NCI-H2107 (cell line): ENCODE results near the gene TACO1.

Source experiments
- DNase-seq: peaks from one replicate; lab custom pipeline; 2025; lab: John Stamatoyannopoulos, UW

The TACO1 gene

DNA sequence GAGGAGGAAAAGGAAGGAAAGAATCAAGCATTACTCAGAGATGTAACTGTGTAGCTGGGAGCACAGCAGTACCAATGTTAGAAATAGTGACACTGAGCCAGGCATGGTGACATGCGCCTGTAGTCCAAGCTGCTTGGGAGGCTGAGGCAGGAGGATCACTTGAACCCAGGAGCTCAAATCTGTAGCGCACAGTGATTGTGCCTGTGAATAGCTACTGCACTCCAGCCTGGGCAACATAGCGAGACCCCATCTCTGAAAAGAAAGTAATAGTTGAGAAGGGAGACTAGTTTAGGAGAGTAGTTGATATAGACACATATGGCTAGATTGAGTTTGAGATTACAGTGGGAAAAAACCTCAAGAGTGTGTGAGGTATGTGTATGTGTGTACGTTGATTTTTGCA, 39.3 kb downstream of the TACO1 start:
- DNase-seq: no peak

DNA sequence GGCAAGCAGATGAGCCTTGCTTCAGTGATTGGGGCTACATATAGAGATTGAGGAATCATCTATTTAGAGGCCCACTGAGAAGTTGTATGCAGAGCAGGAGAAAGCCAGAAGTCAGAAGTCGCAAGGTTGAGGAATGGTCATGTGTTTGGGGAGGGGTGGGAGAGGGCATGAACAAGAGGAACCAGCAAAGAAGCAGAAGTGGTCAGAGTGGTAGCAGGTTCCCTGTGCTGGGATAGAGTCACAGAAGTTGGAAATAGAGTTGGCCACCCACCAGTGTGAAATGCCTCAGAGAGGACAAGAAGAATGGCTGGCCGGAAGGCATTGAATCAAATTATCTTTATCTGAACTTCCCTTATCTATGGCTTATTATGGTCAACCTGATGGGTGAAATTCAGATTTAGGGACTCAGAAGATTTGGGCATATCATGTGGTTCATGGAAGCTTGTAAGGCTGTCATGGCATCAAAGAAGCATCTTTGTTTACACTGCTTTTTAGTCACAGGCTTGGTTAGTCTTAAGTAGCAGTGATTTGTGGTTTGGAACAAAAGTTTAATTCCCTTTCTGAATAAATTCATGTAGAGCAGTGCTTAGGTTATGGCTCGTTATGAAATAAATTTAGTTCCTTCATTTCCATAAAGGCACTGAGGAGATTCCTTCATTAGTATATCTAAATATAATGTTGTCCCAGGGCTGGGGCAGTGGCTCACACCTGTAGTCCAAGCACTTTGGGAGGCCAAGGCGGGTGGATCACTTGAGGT, 41.2 kb downstream of the TACO1 start:
- DNase-seq: no peak

DNA sequence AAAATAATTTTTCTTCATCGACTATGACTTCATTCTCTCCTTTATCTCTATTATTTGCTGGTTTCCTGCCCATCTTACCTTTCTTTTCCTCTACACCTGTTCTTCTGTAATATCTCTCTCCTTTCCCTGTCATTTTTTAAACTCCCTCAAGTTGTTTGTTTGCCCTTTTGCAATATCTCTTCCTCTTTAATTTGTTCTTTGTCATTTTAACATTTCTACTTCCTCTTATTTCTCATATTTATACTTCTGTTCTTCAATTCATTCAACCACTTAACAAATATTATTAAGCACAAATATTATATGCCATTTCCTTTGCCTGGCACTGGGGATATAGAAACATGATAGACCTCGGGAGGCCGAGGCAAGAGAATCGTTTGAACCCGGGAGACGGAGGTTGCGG, 44.2 kb downstream of the TACO1 start:
- no peak for DNase-seq

DNA sequence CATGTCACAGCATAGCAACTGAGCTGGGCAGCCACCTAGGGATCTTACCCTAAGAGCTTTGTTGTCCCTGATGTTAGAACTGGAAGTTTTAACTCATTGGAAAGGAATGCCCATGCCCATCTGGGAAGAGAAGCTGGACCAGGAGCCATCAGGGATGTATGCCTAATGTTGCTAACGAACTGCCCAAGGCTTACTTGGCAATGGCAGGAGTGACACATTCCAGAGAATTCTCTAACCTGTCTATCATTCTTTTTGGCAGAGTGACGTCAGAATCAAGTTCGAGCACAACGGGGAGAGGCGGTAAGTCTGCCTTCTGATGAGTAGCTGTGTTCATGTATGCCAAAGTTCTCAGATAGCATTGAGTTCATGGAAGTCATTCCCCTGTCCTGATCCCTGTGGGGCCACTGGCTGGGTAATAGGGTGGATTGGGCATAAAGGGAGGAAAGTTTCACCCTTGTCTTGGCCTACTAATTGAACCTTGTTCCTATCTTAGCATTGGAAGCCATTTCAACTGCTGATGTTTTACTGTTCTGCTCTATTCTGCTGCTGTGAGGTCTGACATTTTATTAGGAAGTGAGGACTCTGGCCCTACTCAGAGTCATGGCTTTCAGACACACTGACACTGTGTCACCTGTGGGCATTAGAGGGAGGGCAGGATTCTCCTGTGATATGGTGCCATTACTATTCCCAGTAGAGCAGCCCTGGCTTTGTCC, 45.2 kb downstream of the TACO1 start:
- no peak for DNase-seq

DNA sequence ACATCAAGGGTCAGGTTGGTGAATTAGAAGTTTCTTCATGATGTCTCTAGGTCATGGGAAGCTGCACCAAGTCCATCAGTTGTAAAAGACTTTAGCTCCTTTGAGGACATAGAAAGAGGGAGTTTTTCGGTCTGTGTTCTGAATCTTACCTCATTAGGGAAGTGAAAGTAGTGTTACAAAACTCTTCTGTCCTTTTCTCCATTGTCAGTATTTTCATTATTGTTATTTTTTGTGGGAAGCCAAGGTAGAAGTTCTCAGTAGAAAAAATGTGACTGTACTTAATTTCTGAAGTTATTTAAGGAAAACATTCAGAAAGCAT, 45.8 kb downstream of the TACO1 start:
- no peak for DNase-seq

DNA sequence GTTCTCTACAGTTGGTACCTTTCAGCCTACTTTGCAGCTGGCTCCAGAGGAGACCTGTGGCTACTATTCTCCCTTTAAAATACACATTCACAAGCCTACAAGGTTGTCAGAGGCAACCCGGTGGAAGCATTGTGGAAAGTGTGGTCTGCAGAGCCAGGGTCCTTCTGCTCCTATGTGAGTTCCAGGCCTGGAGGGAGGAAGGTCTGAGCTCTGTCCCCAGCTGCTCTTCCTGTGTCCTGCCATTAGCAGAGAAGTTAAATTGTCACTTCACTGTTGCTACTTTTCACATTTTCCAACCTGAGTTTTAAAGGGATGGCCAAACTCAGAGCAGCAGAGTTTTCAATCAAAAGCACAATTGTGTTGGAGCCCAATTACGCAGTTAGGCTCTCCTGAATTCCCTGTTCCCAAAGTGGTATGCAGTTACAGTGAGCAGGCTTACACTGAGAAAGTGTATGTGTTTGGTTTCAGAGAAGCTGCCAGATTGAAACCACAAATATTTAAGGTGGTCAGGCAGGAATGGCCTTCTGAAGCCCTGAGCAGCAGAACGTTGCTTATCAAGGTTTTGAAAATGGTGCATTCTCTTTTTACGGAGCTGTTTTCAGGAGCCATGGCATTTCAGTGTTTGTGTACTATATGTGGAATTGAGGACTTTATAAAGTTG, 46.5 kb downstream of the TACO1 start:
- no peak for DNase-seq

DNA sequence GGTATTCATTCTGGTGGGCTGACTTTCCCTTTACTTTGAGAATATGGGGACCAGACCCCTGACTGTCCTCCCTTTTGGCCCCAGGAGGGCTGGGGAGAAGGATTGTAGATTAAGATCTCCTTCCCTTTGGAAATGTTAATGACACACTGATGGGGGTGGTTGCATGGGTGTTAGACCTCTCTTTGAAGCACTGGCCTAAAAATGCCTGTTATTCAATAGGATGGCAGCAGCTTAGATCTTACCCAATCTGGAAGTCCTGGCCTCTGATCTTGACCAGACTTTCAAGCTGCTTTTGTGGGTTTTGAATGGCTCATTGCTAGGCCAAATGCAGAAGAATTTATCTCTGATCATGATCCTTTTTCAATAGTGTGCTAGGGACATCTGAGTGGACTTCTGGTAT, 47.2 kb downstream of the TACO1 start:
- no peak for DNase-seq

DNA sequence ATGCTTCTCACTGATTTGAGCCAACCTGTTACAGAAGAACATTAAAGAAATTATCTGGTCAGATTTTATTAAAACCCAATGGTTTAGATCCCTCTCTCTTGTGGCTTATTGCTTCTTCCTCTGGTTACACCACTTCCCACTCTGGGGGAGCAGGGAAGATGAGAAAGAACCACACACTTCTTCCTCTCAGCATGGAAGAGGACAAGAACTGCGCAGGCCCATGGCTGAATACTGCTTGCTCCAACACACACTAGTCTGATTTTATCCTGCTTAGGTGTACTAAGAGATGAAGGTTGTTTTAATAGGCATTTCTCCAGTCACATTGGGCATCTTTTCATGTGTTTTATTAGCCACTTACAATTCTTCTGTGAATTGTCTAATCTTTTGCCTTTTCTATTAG, 49.1 kb downstream of the TACO1 start:
- DNase-seq: no peak

DNA sequence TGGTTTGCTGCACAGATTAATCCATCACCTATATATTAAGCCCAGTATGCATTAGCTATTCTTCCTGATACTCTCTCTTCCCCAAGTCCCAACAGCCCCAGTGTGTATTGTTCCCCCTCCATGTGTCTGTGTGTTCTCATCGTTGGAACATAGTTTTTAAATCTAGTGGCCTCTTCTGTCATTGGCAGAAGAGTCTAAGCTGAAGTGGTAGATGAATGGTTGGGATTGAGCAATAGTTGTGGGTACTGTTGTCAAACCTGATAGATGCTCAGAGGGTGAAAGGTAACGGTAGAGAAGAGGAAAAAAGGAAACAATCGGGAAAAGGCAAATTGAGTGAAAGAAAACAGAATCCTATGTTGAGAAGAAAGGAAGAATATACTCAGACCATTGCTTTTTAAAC, 51.4 kb downstream of the TACO1 start:
- DNase-seq: no peak

DNA sequence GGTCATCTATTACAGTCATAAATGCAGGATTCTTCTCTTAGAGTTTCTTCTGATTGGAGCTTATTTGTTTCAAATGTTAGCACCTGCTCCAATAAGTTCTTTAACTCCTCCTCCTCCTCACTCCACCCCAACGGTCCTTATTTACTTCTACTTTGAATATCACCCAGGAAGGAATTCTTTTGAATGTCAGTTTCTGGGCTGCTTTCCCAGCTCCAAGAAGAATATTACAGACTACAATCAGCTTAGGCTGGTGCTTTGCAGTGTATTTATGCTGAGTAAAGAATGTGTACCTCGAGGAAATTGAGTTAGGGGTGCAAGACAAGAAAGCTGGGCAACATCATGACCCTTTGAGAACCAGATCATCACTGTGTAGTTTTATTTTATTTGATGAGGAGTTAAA, 52.4 kb downstream of the TACO1 start:
- DNase-seq: no peak

DNA sequence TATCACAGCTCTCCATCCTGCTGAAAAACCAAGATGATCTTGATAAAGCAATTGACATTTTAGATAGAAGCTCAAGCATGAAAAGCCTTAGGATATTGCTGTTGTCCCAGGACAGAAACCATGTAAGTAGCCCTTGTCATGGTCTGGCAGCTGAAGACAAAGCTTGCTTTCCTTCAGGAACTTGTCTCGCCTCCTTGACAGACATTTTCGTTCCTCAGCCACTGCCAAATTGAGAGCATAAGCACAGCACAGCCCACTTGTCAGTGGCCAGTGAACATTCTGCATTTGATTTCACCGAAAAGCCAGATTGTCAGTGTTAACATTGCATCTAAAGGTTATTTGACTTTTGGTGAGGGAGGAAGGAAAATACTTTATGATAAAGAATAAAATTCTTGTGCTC, 57.1 kb downstream of the TACO1 start:
- DNase-seq: no peak
